H7 (cell line): ENCODE measurements around the gene PHKG2. TPM values are rescaled to one million over a fixed set of nuclear protein-coding genes. Genes with fewer than 3 reads are reported as not detected.
A peak's percentile ranks its signal among the peaks of the same experiment; 100 is the strongest.
"Not testable (repeated sequence)": the region's sequence is repeated elsewhere in the genome, so short reads cannot be mapped to it uniquely, and the experiment has no call there.

Experiments used
- DNase-seq: peaks from one replicate; pipeline ENCODE4 v3.0.0; 2012
- H3K27me3 ChIP-seq: 2 replicates; pipeline ENCODE4 v1.6.0; 2011; ENCODE audit warnings: mild to moderate bottlenecking, low read length; ENCODE audit not compliant: control insufficient read depth, insufficient read depth
- H3K36me3 ChIP-seq: replicated peaks from 2 replicates; pipeline ENCODE4 v1.5.1; 2011; ENCODE audit warnings: low read length; ENCODE audit not compliant: control insufficient read depth, insufficient read depth
- H3K4me3 ChIP-seq: 2 replicates; pipeline ENCODE4 v1.5.1; 2011; ENCODE audit warnings: low read depth, mild to moderate bottlenecking, control low read depth, low read length, moderate library complexity; ENCODE audit not compliant: insufficient read depth
- total RNA-seq: library from RNA; depleted of rRNA; stranded (reverse); fragments of >200 nt; shearing (Covaris generic); gene quantifications from 2 replicates; pipeline ENCODE4 v1.2.3, GENCODE V29; 2014; rRNA removed

Gene PHKG2, protein sequence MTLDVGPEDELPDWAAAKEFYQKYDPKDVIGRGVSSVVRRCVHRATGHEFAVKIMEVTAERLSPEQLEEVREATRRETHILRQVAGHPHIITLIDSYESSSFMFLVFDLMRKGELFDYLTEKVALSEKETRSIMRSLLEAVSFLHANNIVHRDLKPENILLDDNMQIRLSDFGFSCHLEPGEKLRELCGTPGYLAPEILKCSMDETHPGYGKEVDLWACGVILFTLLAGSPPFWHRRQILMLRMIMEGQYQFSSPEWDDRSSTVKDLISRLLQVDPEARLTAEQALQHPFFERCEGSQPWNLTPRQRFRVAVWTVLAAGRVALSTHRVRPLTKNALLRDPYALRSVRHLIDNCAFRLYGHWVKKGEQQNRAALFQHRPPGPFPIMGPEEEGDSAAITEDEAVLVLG
- 27.0 and 32.0 TPM in 2 replicates for total RNA-seq

DNA sequence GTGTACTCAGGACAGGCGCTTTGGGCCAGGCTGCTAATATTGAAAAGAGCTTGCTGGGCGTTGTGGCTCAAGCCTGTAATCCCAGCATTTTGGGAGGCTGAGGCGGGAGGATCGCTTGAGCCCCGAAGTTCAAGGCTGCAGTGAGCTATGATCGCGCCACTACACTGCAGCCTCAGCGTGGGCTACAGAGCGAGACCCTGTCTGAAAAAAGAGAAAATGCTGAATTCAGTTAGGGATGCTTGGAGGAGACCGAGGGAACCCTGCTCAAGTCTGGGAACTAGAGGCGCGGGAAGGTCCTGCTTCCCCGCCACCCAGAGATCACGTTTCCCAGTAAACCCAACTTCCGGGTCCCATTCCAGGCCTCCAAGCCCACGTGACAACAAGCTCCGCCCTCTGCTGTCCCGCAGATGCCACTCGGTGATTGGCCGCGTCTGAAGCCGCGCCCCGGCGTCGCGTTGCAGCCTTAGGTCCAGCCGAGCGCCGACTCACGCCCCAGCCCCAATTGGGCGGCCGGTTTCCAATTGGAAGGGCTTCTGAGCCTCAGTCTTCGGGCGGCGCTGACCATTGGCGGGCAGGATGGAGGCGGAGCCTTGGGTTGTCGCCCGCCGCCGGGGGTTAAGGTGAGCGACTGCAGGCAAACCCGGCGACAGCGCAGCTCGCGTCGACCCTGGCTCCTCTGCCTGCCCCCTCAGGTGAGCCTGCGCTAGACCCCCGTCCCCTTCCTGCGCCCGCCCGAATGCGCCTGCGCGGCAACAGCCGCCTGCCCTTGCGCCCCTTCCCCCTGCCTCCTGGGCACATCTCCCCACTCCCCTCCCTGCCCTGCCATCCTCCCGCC, at the start of gene PHKG2:
Gene PHKG2, plus strand, starts transcription at position 627 of the 835 bp plus-strand sequence. CDS start 396 bp downstream, outside the sequence.
- H3K4me3 ChIP-seq = peak within 1 kb of the TSS; percentile 72
- DNase-seq = peak; percentile 99
- H3K36me3 ChIP-seq = peaks cover 6% of the 10 kb centered on the region
- H3K27me3 ChIP-seq = no peaks in the 10 kb centered on the region

DNA sequence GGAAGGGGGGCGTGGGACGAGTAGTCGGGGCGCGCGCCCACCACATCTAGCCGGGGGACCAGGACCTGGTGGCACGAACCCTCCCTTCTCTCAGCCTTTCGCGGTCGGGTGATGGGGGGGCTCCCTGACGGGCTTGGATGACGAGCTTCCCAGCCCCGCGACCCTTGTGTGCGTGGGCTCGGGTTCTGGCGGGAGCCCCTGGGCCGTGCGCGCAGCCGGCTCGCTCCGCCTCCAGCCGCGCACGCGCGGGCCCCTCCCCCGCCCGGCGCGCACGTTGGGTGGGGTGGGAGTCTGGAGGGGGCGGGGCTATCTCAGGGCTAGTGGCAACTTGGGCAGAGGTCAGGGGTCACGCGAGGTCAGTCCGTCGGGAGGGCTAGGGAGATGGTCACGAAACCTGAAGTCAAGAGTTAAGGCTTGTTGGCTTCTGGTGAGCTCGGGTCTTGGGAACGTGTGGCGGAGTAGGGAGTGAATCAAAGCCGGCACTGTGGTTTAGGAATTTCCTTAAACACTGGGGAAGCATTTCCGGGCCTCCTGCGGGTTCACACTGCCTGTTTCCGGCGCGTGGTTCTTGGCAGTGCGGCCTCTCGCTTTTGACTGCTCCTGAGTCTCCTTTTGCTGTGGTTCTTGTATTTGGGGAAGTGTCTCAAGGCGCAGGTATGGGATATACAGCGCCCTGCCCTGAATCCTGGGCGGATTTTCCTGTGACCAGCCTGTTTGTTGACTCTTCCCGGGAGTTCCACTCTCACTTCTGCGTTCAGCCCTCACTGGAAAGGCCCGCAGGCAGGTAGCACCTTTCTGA, 49.2 kb upstream of the PHKG2 start, which contains the start of gene SRCAP:
Gene SRCAP, plus strand, starts transcription at position 356 of the 799 bp plus-strand sequence. CDS start 1,654 bp downstream, outside the sequence.
- DNase-seq = peak; percentile 98
- peaks cover 29% of the 10 kb centered on the region for H3K27me3 ChIP-seq
- peaks cover 12% of the 10 kb centered on the region for H3K36me3 ChIP-seq
- H3K4me3 ChIP-seq = peak within 1 kb of the TSS; percentile 98

GRCh38 chr16:30699615-30700099, 48.6 kb upstream of the PHKG2 start:
- peak overlapping the region; percentile 98 for H3K4me3 ChIP-seq
- DNase-seq = peak; percentile 35
- peaks cover 17% of the 10 kb centered on the region for H3K36me3 ChIP-seq
- H3K27me3 ChIP-seq = peaks cover 25% of the 10 kb centered on the region

GRCh38 chr16:30700491-30700890, 47.7 kb upstream of the PHKG2 start:
- DNase-seq = peak; percentile 38
- Histone ChIP-seq H3K4me3 (no peak overlapping the region), H3K36me3 (peaks cover 19% of the 10 kb centered on the region), H3K27me3 (peaks cover 17% of the 10 kb centered on the region)

GRCh38 chr16:30700971-30701370, 47.3 kb upstream of the PHKG2 start:
- Histone ChIP-seq H3K36me3 (peaks cover 19% of the 10 kb centered on the region), H3K4me3 (no peak overlapping the region), H3K27me3 (peaks cover 14% of the 10 kb centered on the region)
- DNase-seq = no peak

DNA sequence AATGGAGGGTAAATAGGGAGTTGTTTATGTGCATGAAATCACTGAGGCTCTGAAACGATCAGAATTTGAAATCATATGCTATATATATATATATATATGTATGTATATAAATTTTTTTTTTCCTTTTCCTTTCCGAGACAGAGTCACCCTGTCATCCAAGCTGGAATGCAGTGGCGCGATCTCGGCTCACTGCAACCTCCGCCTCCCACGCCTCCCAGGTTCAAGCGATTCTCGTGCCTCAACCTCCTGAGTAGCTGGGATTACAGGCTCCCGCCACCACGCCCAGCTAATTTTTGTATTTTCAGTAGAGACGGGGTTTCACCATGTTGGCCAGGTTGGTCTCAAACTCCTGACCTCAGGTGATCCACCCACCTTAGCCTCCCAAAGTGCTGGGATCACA, 45.2 kb upstream of the PHKG2 start:
- not testable (repeated sequence) for H3K27me3 ChIP-seq, H3K4me3 ChIP-seq, DNase-seq
- H3K36me3 ChIP-seq = peaks cover 33% of the 10 kb centered on the region

- Histone ChIP-seq H3K36me3 (peaks cover 35% of the 10 kb centered on the region), H3K27me3 (no peaks in the 10 kb centered on the region), H3K4me3 (no peak overlapping the region)
- no peak for DNase-seq
Measured at GRCh38 chr16:30703971-30704370, 44.3 kb upstream of the PHKG2 start.

GRCh38 chr16:30706046-30706445, 42.2 kb upstream of the PHKG2 start:
- DNase-seq = no peak
- Histone ChIP-seq H3K4me3 (no peak overlapping the region), H3K36me3 (peaks cover 49% of the 10 kb centered on the region), H3K27me3 (no peaks in the 10 kb centered on the region)

- Histone ChIP-seq H3K4me3 (no peak overlapping the region), H3K36me3 (peaks cover 71% of the 10 kb centered on the region), H3K27me3 (no peaks in the 10 kb centered on the region)
- DNase-seq = no peak
Measured at GRCh38 chr16:30710971-30711370, 37.3 kb upstream of the PHKG2 start.

- H3K36me3 ChIP-seq = peaks cover 71% of the 10 kb centered on the region
- no peak overlapping the region for H3K4me3 ChIP-seq
- no peak for DNase-seq
- H3K27me3 ChIP-seq = no peaks in the 10 kb centered on the region
Measured at GRCh38 chr16:30711712-30712111, 36.5 kb upstream of the PHKG2 start.

- H3K27me3 ChIP-seq = no peaks in the 10 kb centered on the region
- H3K4me3 ChIP-seq = no peak overlapping the region
- DNase-seq = no peak
- peaks cover 53% of the 10 kb centered on the region for H3K36me3 ChIP-seq
Measured at GRCh38 chr16:30715750-30716445, 32.3 kb upstream of the PHKG2 start.

DNA sequence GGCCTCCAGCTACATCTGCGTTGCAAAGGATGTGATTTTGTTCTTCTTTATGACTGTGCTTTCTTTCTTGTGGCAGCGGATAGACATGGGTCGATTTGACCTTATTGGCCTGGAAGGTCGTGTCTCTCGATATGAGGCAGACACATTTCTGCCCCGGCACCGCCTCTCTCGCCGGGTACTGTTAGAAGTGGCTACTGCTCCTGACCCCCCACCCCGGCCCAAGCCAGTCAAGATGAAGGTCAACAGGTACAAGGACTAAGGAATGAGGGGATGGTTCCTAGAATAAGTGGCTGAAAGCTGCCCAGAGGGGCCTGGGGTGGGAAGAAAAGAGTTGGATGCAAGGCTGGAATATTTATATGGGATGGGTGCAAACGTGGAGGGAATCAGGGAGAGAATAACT, 28.1 kb upstream of the PHKG2 start:
- Histone ChIP-seq H3K36me3 (peaks cover 55% of the 10 kb centered on the region), H3K27me3 (no peaks in the 10 kb centered on the region), H3K4me3 (no peak overlapping the region)
- DNase-seq = no peak

DNA sequence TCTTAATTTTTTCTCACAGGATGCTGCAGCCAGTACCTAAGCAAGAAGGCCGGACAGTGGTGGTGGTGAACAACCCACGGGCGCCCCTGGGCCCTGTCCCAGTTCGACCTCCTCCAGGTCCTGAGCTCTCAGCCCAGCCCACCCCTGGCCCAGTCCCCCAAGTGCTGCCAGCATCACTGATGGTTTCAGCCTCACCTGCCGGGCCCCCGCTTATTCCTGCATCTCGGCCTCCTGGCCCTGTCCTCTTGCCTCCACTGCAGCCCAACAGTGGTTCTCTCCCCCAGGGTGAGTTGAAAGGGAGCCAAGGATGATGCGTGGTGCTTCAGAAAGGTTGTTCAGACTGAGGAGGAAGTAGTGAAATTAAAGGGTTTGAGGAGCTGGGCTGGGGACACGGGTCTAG, 27.5 kb upstream of the PHKG2 start:
- DNase-seq = no peak
- Histone ChIP-seq H3K36me3 (peaks cover 57% of the 10 kb centered on the region), H3K27me3 (no peaks in the 10 kb centered on the region), H3K4me3 (no peak overlapping the region)
